Left kidney (tissue), 8 donors: Measurements from ENCODE around the gene DLX4. TPM values are rescaled to one million over a fixed set of nuclear protein-coding genes. Genes with fewer than 3 reads are reported as not detected.

Experiments used
- DNase-seq: peaks from one replicate; pipeline ENCODE4 v3.0.0-alpha.2; 2013
- long read RNA-seq, 8 donors: transcript quantifications; one replicate each; lab custom pipeline, GENCODE V29; 2026
- polyA plus RNA-seq: library from polyadenylated mRNA; unstranded; fragments of 120-200 nt; gene quantifications from one replicate; pipeline ENCODE4 v1.2.1, GENCODE V29; 2013; ENCODE audit not compliant: insufficient read length

DLX4 gene, protein sequence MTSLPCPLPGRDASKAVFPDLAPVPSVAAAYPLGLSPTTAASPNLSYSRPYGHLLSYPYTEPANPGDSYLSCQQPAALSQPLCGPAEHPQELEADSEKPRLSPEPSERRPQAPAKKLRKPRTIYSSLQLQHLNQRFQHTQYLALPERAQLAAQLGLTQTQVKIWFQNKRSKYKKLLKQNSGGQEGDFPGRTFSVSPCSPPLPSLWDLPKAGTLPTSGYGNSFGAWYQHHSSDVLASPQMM
- 0.75 TPM for polyA plus RNA-seq
- long read RNA-seq, donor 1, result 0 reads
- long read RNA-seq, donor 2, result 0 reads
- long read RNA-seq, donor 3, partial matches to known transcripts, result 0 of 1 reads
- long read RNA-seq, donor 3, other reads (novel, unspliced or antisense), result 0 of 1 reads
- long read RNA-seq, donor 4, result 0 reads
- long read RNA-seq, donor 5, result 0 reads
- long read RNA-seq, donor 6, partial matches to known transcripts, result 0 of 2 reads
- long read RNA-seq, donor 6, other reads (novel, unspliced or antisense), result 0 of 2 reads
- long read RNA-seq, donor 7, partial matches to known transcripts, result 0 of 2 reads
- long read RNA-seq, donor 7, other reads (novel, unspliced or antisense), result 0 of 2 reads
- long read RNA-seq, donor 8, partial matches to known transcripts, result 0 of 1 reads
- long read RNA-seq, donor 8, other reads (novel, unspliced or antisense), result 0 of 1 reads

DNA sequence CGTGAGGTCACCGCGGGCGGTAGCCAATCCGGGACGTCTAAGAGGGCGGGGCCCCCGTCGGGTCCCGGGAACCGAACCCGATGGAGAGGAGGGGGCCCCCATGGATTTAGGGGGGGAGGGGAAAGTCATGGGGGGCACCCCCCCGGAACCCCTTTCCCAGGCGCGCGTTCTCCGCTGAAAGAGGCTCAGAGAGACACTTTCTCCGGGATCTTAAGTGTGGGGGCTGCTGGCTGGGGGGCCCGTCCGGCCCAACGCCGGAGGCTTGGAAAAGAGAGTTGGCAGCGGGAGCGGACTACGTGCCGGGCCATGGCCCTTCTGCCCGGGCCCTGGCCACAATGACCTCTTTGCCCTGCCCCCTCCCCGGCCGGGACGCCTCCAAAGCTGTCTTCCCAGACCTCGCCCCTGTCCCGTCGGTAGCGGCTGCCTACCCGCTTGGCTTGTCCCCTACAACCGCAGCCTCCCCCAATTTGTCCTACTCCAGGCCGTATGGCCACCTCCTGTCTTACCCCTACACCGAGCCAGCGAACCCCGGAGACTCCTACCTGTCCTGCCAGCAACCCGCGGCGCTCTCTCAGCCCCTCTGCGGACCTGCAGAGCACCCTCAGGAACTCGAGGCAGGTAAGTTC is at the start of gene DLX4:
DLX4 (plus strand) TSS at position 57 of the 626 bp plus-strand sequence; CDS start at position 336, 279 bp downstream.
- DNase-seq, result no peak

DNA sequence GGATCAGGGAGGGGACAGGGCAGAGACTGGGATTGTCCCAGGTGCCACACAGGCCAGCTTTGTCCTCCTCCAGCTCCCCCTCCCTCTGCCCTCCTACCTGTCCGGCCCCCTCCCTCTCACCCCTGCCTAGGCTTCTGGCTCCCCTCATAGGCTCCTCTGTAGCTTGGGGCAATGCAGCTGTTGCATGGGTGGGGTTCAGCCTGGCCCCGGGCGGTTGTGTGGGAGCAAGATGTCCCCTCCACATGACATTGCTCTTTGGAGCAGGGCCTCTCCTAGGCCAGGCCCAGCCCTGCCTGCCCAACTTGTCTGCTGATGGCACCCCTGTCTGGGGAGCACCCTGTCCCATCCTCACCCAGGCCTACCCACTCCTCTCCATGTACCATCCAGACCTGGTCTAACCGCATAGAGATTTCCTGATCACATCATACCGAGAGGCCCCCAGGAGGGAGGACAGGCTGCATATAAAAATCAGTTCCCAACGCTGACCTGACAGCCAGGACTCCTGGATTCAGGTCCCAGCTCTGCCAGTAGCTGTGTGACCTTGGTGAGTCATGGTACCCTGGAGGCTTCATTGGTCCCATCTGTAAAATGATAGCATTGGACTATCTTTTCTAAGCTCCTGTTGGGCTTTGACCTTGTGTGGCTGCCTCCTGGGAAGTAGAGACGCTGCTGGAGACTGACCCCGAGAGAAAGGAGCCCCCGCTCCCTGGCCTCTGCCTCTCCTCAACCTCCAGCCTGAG is 48.8 kb upstream of the DLX4 start:
- no peak for DNase-seq

DNA sequence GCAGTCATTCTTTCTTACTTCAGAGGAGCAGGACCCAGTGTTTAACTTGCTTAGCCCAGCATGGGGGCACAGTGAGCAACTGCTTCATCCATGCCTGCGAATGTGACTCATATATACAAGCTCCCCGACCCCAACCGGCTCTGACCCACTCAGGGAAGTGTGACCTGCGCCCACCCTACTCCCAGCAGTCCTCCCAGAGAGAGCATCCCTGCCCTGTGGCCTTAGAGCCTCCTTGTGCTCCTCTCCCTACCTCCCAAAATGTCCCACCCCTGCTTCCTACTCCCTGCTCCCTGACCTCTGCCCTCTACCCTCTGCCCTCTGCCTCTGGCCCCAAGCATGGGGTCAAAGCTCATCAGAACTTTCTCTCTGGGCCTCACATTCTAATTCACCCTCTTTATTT is 46.9 kb upstream of the DLX4 start:
- no peak for DNase-seq

DNA sequence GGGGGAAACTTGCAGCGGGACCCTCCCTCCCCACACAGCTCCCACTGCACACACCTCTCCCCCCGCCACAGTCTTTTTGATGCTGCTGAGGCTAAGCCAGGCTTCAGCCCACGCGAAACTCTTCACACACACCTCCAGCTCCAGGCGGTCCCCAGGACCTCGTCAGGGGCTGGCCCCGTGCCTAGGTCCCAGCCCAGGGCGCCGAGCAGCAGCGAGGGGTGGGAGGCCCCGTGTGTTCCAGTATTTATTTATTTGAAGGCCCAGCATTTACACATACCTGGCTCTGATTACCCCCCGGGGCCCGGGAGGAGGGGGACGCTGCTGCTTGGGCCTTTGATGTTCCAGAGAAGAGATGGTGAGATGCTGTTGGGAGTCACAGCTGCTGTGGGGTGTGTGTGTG is 44.9 kb upstream of the DLX4 start:
- no peak for DNase-seq

DNA sequence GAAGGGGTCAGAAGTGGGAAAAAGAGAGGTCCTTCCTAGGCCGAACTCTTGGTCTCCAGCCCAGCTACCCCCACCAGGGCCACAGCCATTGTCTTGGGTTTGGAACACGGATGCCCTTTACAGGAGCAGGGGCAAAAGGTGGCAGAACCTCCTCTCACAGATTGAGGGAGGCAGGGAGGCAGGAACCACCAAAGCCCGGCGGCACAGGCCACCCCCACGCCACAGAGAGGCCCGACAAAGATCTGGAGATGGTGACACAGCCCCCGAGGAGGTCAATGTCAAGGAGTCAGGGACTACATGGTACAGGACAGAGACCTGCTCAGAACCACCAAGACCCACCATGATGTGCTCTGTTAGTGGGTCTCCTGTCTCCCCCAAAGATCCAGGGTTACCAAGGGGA is 44.4 kb upstream of the DLX4 start:
- DNase-seq, result no peak

DNA sequence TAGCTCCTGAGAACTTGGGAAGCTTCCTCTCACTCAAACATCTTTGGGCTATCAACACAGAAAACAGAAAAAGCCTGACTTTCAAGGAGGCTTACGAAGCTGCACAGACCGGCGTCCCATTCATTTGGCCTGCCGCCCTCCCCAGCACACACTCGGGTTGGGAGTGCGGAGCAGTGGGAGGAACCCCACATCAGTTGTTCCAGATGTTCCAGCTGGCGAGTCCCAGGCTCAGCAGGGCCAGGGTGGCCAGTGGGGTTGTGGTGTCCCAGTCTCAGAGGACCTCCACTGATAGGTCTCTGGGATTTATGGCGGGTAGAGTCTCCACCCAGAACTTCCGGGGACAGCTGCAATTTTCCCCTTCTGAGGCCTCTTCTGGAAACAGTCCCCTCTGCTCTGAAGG is 43.1 kb upstream of the DLX4 start:
- no peak for DNase-seq

DNA sequence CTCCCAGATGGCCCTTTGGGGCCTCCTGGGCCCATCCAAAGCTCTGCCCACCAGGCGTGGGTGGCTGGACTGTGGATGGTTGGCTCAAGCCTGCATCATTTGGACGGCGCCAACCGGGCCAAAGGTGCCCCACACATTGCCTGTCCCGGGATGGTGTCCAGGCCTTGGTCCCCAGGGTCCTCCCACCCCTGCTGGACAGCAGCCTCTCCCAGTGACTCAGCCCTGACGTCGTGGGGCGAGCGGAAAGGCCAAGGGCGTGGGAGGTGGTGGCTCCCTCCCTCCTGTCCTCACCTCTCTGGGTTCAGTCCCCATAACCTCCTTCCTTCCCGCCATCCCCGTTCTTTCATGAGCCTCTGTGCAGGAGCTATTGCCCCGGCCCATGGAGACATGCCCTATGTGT is 42.1 kb upstream of the DLX4 start:
- DNase-seq, result no peak

DNA sequence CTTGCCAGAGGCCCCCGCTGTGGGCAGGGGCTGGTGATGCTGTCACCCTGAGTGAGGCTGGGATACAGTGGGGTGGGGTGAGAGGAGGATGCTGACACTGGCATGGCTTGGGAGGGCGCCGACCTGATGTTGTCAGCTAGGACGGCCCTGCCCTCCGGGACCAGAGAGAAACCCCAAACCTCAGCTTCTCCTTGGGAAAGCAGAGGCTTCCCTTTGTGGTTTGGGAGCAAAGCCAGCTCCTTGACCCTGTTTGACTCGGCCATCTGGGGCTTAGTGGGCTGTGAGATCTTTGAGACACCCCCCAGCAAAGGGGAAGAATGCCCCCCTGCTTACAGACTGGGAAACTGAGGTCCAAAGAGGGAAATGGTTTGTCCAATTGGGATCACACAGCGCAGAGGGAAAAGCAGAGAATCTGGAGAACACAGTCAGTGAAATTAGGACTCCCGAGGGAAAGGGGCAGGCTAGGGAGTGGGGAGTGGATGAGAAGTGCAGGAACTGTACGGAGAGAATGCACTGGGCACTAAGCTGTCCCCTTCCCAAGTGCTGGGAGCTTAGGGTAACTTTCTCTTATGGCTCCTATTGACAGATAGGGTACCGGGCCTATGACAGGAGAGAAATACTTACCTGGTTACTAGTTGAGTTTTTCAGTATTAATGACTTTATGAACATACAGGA is 40.7 kb upstream of the DLX4 start:
- DNase-seq, result no peak

DNA sequence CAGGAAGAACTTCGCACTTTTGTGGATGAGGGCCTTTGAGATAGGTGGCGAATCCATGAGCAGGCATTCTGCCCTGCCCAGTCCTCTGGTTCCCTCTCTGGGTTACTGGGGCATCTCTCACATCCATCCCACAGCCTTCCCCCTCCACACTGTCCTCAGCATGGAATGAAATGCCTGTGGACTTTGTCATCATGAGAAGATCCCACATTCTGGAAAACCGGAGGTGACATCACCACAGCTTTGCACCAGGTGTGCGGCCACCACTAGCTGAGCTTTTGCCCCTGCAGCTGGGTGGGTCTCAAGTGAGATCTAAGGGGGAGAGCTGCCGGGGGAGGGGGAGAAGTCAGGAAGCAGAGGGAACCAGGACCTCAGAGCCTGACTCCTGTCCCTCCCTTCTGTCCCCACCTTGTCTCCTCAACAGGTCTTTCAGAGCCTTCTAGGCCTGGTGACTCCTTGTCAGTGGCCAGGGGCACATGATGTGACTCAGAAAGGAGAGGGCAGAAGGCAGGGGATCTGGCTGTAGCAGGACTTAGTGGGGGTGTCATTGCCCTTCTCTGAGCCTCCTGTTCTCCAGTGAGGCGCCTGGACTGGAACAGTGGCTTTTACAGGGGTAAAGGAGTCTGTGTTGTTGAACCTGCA is 40.0 kb upstream of the DLX4 start:
- DNase-seq, result no peak

DNA sequence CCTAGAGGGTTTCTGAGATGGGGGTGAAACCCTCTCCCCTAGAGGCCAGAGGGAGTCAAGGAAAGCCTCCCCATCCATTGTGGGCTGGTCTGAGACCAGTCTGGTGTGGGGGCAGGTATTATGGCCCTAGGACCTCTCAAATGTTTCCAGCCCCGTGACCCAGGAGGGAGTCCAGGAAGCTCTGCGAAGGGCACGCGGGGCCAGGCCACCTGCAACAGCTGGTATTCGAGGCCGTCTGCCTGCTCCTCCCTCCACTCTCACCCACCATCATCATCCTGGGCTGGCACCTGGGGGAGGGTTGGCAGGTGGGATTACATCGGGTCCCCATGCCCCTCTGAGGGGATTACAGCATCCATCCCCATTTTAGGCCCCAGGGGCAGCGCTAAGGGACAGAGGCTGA is 38.1 kb upstream of the DLX4 start:
- DNase-seq, result no peak

DNA sequence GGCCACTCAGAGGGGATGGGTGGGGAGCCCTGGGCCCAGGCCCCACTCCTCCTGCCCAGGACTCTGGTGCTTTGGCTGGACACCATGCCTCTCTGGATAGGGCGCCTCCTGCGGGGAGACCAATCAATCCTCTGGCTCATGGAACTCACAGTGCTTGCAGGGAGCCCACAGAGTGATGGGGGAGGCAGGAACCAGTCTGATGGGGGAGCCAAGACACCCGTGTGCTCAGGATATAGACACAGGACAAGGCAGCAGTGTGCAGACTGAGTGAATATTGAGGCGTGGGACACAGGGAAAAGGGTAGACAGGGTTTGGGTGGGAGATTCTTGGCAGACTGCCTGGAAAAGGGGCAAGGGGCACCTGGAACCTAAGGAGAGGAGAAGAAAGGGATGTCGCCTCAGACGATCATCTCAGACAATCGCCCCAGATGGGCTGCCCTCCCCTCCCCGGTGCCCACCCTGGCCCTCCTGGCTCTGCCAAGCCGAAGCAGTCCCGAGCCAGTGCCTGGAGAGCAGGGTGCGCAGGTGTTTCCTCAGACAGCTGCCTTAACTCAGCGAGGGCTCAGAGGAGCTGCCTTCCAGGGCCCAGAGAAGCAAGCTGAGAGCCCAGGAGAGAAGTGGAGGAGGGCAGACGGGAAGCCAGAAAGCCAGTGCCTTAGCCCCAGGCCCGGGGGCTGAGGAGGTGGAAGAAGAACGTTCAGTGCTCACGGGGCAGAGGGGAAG is 37.4 kb upstream of the DLX4 start:
- no peak for DNase-seq

DNA sequence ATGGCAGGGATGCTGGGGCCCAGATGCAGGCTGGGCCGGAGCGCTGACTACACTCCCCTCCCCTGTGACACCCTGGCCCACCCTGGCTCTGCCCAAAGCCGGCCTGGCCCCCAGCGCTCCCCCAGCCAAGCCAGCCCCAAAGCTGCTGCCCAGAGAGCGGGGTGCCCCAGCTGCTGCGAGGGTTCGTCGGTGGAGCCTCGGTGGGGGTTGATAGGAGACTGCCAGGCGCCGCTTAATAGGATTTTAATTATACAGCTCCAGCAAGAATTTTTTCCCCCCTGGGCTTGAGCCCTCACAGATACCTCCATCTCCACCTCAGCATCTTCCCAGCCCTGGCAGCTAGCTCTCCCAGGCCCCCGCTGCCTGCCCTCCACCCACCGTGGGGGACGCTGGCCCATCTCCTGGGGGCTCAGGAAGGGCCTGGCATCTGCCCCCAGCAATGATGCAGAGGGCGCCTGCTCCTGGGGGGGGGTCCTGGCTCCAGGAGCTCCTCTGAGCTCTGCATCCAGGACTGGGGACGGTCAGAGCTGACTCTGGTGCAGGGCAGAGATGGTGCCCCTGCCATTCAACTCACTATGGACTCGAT is 36.8 kb upstream of the DLX4 start:
- no peak for DNase-seq

DNA sequence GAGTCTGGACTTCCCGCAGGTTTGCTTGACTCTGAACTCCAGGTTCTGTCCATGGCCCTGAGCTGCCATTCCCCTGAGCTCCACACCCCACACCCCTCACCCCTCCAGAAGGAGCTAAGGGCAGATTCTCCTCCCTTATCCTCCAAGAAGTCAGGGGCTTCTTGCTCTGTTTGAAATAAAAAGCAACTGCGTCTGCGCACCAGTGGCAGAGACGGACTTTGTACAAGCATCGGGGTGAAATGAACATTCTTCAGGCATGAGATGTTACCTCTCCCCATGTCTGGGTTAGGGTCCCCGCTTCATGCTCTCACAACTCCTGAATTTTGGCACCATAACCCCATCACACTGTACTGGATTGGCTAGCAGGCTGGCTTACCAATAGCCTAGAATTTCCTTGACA is 36.1 kb upstream of the DLX4 start:
- no peak for DNase-seq

DNA sequence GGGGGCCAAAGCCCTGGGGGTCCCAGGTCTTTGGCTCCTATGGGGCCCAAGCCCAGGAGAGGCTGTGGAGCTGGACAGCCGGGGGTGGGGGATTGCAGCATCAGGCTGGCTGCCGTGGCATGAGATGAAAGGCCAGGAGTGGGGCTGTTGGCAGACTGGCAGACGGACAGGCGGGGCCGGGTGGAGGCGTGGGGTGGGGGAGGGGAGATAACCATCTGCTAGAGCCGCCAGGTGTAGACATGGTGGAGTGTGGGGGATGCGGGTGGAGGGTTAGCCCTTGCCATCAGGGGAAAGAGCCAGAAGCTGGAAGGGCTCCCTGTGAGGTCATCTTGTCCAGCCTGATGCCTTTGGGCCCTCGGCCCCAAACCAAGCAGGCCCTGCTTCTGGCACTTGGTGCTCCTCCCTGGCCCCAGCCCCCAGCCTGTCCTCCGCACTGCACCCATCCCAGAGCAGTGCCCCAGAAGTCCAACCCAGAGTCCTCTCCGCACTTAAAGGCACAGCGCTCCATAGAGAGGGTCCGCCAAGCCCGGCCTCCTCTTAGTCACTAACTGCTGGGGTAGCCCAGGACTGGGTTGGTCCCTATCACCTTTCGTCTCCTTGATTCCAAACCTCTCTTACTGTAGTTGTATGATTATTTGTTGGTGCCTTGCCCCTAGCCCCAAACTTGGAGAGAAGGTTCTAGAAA is 33.3 kb upstream of the DLX4 start:
- DNase-seq, result no peak

DNA sequence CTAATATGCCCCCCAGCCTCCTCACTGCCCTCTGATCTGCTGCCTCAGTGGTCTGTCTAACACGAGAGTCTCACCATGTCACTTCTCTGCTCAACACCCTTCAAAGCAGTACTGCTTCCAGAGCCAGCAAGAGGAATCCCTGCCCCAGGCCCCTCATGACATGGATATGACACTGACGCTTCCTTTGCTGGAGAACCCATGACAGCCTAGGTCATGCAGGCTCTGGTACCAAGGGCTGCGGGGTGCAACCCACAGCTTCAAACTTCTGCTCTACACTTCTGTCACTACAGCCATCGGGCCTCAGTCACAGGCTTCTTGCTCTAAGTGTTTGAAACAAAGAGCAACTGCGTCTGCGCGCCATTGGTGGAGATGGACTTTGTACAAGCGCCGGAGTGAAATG is 32.6 kb upstream of the DLX4 start:
- DNase-seq, result no peak

DNA sequence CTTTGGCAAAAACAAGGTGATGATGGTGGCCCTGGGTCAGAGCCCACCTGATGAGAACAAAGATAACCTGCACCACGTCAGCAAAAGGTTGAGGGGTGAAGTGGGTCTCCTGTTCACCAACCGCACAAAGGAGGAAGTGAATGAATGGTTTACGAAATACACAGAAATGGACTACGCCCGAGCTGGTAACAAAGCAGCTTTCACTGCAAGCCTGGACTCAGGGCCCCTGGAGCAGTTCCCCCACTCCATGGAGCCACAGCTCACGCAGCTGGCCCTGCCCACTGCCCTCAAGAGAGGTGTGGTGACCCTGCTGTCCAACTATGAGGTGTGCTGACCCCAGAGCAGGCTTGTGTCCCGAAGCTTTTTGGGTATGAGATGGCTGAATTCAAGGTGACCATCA is 29.7 kb upstream of the DLX4 start:
- DNase-seq, result no peak

DNA sequence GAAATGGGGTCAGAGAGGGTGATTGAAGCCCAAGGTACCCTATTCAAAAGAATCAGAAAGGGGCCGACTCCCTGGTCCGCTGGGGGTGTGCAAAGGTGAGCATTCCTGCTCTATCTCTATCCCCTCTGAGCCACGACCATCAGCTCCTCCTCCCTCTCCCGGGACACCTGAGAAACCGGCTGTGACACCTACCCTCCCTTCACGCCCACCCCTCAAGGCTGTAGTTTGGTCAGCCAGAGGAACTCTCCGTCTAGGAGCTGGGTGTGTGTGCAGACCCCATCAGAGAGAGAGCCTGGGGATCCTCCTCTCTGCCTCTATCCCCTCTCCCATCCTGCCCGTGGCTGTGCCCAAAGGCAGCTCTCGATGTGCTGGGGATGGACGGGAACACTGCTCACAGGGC is 27.6 kb upstream of the DLX4 start:
- DNase-seq, result no peak

DNA sequence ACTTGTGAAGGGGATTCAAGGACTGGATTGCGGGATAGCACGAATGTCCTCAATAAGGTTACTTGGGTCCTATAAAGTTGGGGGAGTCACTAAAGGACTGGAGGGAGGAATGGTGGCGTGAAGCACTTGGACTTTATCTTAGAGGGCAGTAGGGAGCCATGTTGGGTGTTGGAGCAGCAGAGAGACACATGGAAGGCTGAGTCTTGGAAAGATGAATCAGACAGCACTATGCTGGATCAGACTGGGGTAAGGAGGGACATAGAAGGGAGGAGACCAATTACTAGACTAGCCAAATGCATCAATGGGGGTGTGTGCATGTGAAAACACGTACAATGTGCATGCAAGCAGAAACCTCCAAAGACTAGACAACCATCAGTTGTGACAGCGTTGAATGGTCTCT is 26.0 kb upstream of the DLX4 start:
- no peak for DNase-seq

DNA sequence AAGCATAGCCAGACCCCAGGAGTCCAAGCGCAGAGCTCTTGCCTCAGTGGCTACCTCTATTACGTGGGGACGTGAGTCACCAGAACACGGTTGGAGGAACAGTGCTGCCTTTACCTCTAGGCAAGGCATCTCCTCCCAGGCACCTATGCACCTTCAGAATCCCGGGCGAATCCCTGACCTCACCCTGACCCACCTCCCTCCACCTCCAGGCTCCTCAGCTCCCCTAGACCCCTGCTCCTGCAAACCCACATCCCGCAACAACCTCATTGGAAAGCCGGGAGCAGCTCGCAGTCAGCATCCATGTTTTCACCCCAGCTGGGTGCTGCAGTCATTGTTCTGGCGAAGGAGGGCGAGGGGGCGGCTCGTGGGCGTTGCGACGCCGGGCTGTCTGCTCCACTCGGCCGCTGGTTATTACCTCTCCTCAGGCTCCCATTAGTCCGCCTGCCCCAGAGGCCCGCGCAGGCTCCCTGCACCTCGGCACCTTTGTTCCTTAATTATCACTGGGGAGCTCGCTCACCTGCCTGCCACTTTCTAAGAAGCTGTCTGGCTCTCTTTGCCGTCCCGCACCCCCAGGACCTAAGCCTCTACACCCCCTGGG is 24.6 kb upstream of the DLX4 start:
- DNase-seq, result no peak
